Kidney (tissue), 14 donors: ENCODE measurements around the gene IFT74. TPM values are rescaled to one million over a fixed set of nuclear protein-coding genes. Genes with fewer than 3 reads are reported as not detected.

Experiments used
- DNase-seq, 5 donors: peaks; one replicate each; pipeline ENCODE4 v3.0.0-alpha.2; 2013 to 2020
- FAIRE-seq: peaks from 2 replicates; lab custom pipeline; 2012; peaks lifted over from hg19 to GRCh38; lab: Jason Lieb, UNC
- H3K27ac ChIP-seq, 2 donors: one replicate each; pipeline ENCODE4 v1.7.0; 2013; ENCODE audit warnings: low read depth in 2 of 2, low read length in 2 of 2, inconsistent platforms in 1 of 2
- H3K27me3 ChIP-seq: one replicate; pipeline ENCODE4 v1.7.1; 2013; ENCODE audit warnings: low read length, inconsistent platforms; ENCODE audit not compliant: control insufficient read depth, insufficient read depth
- H3K36me3 ChIP-seq, 3 donors: one replicate each; pipeline versions ENCODE4 v1.7.0 to v1.7.1; 2013; ENCODE audit warnings: low read length in 3 of 3, control low read depth in 1 of 3, inconsistent platforms in 1 of 3; ENCODE audit not compliant: insufficient read depth in 3 of 3, control insufficient read depth in 2 of 3
- H3K4me1 ChIP-seq, 3 donors: one replicate each; pipeline versions ENCODE4 v1.7.0 to v1.7.1; 2013; ENCODE audit warnings: low read length in 3 of 3, inconsistent platforms in 1 of 3, low read depth in 1 of 3; ENCODE audit not compliant: control insufficient read depth in 2 of 3, insufficient read depth in 2 of 3
- H3K4me3 ChIP-seq, 3 donors: one replicate each; pipeline versions ENCODE4 v1.7.0 to v1.8.1; 2013; ENCODE audit warnings: low read length in 3 of 3, control low read depth in 1 of 3, inconsistent platforms in 1 of 3
- H3K9ac ChIP-seq, 3 donors: one replicate each; pipeline versions ENCODE4 v1.7.0 to v1.7.1; 2013; ENCODE audit warnings: low read length in 3 of 3, control low read depth in 1 of 3, inconsistent platforms in 1 of 3
- H3K9me3 ChIP-seq, 3 donors: one replicate each; pipeline versions ENCODE4 v1.7.0 to v1.7.1; 2013; ENCODE audit warnings: low read length in 3 of 3, control low read depth in 1 of 3, inconsistent platforms in 1 of 3; ENCODE audit not compliant: control insufficient read depth in 2 of 3, insufficient read depth in 1 of 3
- CTCF ChIP-seq: IDR thresholded peaks from 3 replicates; pipeline ENCODE4 v1.5.1; 2012; ENCODE audit warnings: mild to moderate bottlenecking, moderate library complexity, borderline replicate concordance; ENCODE audit not compliant: insufficient read depth; ENCODE audit errors: extremely low read depth
- intact Hi-C: fragments of 100-400 bp; cut with DNase I; formaldehyde crosslinking; loops from one replicate; pipeline ENCODE4 v1.11.1; 2022
- polyA plus RNA-seq: library from polyadenylated mRNA; stranded (reverse); fragments of 350-450 nt; fragmentation: Illumina TruSeq; extraction: RNeasy Lipid Tissue Mini Kit (QIAGEN cat#74804); gene quantifications from one replicate; pipeline ENCODE4 v1.2.3, GENCODE V29; 2014; ENCODE audit warnings: low read depth, low replicate concordance; ENCODE audit not compliant: insufficient read depth
- total RNA-seq: library from RNA; stranded (reverse); fragmentation: NEBNext Ultra II Directional; extraction: Animal tissue kit (Norgen Biotek cat#: 25700); gene quantifications from one replicate; pipeline ENCODE4 v1.2.1, GENCODE V29; 2021
- donor health status: control.
- donor health status: control.
- donor health status: control.
- donor health status: control.
- donor health status: control.
- donor health status: DM: yes; HTN: yes; CAD: no.
- donor health status: Normal renal cell carcinoma (clear cell type).

IFT74 gene
- total and polyA plus RNA-seq, 2 donors from 2014 or later, result 14.1 to 23.5 TPM

- Histone ChIP-seq H3K27ac (peak overlapping the region; percentile 13 to 43), H3K4me3 (peak overlapping the region; percentile 9 to 51 (median 22)), H3K27me3 (no peaks in the 10 kb centered on the region), H3K4me1 (no peaks in the 10 kb centered on the region), H3K9me3 (no peaks in the 10 kb centered on the region), H3K36me3 (no peaks in the 10 kb centered on the region), H3K9ac (peak overlapping the region in 1 of 3 donors; percentile 59)
- no peak for DNase-seq
- no peak for FAIRE-seq
- TF ChIP-seq CTCF, result no peak
- intact Hi-C loops, result no loop called here
These were observed 153.4 kb downstream of the IFT74 start for GRCh38 chr9:27109621-27110020.

- Histone ChIP-seq H3K4me1 (no peaks in the 10 kb centered on the region), H3K27me3 (no peaks in the 10 kb centered on the region), H3K9ac (peak overlapping the region in 1 of 3 donors; percentile 59), H3K27ac (peak overlapping the region in 1 of 2 donors; percentile 34), H3K4me3 (peak overlapping the region; percentile 15 to 51 (median 17)), H3K36me3 (no peaks in the 10 kb centered on the region), H3K9me3 (no peaks in the 10 kb centered on the region)
- DNase-seq (no peak), FAIRE-seq (no peak)
- intact Hi-C loops, result no loop called here
- no peak for TF ChIP-seq CTCF
These were observed 154.0 kb downstream of the IFT74 start for GRCh38 chr9:27110181-27110580.

GRCh38 chr9:27112235-27112634 is 156.0 kb downstream of the IFT74 start:
- TF ChIP-seq CTCF, result no peak

More at GRCh38 chr9:27112235-27112634, 156.0 kb downstream of the IFT74 start:
- Histone ChIP-seq H3K4me3 (peak overlapping the region in 1 of 3 donors; percentile 13), H3K27me3 (no peaks in the 10 kb centered on the region), H3K4me1 (no peaks in the 10 kb centered on the region), H3K27ac (peak overlapping the region; percentile 32 to 61), H3K36me3 (no peaks in the 10 kb centered on the region), H3K9ac (no peak overlapping the region), H3K9me3 (no peaks in the 10 kb centered on the region)
- DNase-seq (no peak), FAIRE-seq (no peak)
- intact Hi-C loops, result no loop called here

Other genes with a start within 250 kb of the IFT74 start
- gene CAAP1, start 63.6 kb upstream of the IFT74 start, total RNA-seq, result 23.6 TPM
- 15.2 TPM for gene CAAP1, start 63.6 kb upstream of the IFT74 start, polyA plus RNA-seq
- 26.9 TPM for gene PLAA, start 9.2 kb upstream of the IFT74 start, total RNA-seq
- 12.0 TPM for gene PLAA, start 9.2 kb upstream of the IFT74 start, polyA plus RNA-seq
- 14.8 TPM for gene LRRC19, start 49.3 kb downstream of the IFT74 start, total RNA-seq
- 17.6 TPM for gene LRRC19, start 49.3 kb downstream of the IFT74 start, polyA plus RNA-seq
- 32.6 TPM for gene TEK, start 152.8 kb downstream of the IFT74 start, total RNA-seq
- 16.1 TPM for gene TEK, start 152.8 kb downstream of the IFT74 start, polyA plus RNA-seq